HK-2 (cell line): ENCODE results near the gene S100A4.
A peak's percentile ranks its signal among the peaks of the same experiment; 100 is the strongest.
"Not testable (repeated sequence)": the region's sequence is repeated elsewhere in the genome, so short reads cannot be mapped to it uniquely, and the experiment has no call there.

Source experiments
- DNase-seq: peaks from one replicate; pipeline ENCODE4 v3.0.0-alpha.2; 2018; ENCODE audit not compliant: unreplicated experiment

Gene S100A4

DNA sequence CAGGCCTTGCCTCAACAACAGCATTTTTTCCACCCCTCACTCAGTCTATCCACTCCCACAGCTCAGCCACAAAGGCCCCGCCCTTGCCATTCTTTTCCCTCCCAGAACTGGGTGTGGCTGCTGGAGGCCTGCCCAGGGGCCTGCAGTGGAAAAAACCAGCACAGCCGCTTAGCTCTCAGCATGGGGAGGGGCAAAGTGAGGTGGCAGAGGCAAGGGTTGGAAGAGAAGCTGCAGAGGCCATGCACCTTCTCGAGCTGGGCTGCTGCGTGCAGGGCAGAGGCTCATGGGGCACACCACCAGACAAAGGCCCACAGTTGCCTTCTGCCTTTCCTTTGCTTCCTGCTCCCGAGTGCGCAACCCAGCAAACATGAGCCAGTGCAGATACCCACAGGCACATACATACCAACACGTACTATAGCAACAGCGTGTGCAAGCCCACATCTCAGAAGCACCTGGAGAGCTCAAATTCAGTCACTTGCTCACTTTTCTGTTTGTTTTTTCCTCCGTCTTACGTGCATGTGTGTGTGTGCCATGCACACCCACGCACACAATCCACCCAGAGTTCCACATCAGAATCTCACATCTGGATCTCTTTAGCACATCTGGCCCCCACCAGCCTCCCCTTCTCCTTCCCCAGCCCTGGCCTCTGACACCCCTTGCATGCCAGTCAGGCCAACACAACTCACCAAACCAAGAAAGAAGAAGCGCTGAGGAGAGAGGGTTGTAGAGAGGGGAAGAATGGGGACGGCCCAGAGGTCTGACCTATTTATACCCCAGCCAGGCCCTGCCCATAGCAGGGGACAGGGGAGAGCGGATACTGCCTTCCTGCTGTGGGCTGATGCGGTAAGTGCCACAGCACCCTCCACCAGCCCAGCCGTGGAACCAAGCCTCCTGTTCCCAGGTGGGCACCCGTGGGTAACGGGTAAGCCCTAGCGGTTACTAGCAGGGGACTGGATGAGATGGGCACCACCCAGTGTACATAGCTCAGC, at the start of gene S100A4:
Gene S100A4 (minus strand): TSS at position 740 of the 989 bp plus-strand sequence. CDS start 1,012 bp downstream, outside the sequence.
- DNase-seq, result peak; percentile 75

DNA sequence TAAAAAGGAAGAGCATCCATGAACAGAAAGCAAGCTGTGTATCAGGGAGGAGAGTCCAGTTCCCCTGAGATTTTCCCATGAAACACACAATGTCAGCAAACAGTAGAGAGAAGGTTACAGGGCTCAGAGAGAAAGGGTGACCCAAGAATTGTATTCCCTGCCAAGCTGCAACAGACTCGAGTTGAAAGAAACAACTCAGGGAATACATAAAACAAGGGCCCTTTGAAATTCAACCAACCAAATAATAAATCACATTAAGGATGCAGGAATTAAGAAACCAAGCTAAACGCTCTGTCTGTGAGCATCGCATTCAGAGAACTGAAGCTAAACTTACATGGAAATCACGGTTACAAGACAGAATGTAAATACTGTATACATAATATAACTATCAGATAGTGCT, 47.1 kb upstream of the S100A4 start:
- DNase-seq, result no peak

DNA sequence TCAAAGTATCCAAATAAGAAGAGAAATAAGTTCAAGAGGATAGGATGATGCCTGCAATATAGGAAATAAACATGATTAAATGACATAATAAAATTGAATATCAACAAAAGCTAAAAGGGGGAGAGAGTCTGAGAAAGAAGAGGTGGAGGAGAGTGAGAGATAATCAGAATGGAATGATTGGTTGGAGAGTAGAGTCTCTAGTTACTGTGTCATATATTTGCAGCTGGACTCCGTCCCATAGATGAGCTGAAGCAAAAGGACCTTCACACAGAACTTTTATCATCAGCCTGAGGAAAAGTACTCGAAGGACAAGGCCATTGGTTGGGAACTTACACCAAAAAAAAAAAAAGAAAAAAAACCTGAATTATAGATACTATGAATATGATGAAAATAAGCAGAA, 42.9 kb upstream of the S100A4 start:
- no peak for DNase-seq

DNA sequence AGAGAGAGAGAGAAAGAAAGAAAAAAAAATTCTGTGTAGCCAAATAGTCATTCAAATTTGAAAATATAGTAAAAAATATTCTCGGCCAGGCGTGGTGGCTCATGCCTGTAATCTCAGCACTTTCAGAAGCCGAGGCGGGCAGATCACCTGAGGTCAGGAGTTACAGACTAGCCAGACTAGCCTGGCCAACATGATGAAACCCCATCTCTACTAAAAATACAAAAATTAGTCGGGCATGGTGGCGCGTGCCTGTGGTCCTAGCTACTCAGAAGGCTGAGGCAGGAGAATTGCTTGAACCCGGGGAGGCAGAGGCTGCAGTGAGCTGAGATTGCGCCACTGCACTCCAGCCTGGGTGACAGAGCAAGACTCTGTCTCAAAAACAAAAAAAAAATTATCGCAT, 42.4 kb upstream of the S100A4 start:
- DNase-seq, result not testable (repeated sequence)

DNA sequence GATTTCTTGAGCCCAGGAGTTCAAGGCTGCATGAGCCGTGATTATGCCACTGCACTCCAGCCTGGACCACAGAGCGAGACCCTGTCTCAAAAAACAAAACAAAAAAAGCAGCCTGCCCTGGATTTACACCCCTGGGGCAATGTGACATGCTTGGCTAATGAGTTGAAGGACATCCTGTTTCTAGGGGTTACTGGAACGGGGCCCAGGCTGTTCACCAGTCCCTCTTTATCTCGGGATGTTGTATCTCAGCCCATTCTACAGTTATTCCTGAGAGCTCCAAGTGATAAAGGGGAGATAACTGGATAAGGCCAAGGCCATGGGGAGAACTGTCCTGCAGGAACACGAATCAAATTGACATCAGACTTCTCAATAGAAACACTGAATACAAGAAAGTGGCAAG, 41.7 kb upstream of the S100A4 start:
- DNase-seq, result no peak

DNA sequence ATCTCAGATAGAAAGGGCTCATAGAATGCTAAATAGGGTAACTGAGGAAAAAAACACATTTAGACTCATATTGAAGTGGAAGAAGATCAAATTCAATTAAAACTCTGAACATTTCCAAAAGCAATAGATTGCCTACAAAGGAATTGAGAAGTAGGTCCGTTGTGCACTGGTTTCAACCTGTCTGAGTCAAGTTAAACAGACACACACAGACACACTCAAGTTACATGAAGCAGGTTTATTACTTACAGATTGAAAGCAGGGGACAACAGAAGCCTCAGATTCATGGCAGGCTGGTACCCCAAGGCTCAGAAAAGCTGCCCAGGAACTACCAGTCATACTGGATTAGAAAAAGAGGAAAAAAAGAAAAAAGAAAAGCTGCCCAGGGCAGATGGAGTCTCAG, 40.7 kb upstream of the S100A4 start:
- DNase-seq, result no peak

DNA sequence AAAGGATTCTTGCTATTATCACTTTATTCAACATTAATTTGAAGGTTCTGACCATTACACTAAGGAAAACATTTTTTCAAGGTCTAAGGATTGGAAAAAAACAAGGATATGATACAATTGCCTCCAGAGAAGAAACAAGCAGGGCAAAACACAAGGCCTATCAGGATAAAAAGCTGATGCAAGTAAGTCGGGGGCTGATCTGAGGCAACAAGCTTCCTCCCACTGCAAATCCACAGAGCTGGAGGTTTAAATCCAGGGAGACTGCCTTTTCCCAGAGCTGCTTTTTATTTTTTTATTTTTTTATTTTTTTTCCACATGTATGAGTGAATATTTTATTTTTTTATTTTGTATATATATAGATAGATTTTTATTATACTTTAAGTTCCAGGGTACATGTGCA, 39.4 kb upstream of the S100A4 start:
- DNase-seq, result no peak

DNA sequence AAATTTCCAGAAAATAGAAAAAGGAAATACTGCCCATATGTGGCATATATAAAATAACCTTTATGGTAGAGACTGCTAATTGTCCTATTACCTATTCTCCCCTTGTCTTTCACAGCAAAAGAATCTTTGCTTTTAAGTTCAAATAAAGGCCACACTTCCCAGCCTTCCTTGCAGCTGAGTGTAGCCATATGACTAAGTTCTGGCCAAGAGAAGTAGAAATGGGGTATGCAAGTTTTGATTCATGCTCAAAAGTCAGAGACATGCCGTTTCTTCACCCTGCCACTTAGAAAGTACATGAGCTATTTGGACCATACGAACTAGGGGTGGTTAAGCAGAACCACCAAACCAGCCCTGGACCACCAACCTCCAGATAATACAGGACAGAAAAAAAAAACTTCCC, 38.4 kb upstream of the S100A4 start:
- no peak for DNase-seq

DNA sequence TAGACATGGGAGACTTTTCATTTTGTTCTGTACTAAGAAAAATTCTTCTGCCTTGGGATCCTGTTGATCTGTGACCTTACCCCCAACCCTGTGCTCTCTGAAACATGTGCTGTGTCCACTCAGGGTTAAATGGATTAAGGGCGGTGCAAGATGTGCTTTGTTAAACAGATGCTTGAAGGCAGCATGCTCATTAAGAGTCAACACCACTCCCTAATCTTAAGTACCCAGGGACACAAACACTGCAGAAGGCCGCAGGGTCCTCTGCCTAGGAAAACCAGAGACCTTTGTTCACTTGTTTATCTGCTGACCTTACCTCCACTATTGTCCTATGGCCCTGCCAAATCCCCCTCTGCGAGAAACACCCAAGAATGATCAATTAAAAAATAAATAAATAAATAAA, 37.9 kb upstream of the S100A4 start:
- DNase-seq, result not testable (repeated sequence)

DNA sequence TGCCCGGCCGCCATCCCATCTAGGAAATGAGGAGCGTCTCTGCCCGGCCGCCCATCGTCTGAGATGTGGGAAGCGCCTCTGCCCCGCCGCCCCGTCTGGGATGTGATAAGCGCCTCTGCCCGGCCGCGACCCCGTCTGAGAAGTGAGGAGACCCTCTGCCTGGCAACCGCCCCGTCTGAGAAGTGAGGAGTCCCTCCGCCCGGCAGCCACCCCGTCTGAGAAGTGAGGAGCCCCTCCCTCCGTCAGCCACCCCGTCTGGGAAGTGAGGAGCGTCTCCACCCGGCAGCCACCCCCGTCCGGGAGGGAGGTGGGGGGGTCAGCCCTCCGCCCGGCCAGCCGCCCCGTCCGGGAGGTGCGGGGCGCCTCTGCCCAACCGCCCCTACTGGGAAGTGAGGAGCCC, 37.2 kb upstream of the S100A4 start:
- not testable (repeated sequence) for DNase-seq

DNA sequence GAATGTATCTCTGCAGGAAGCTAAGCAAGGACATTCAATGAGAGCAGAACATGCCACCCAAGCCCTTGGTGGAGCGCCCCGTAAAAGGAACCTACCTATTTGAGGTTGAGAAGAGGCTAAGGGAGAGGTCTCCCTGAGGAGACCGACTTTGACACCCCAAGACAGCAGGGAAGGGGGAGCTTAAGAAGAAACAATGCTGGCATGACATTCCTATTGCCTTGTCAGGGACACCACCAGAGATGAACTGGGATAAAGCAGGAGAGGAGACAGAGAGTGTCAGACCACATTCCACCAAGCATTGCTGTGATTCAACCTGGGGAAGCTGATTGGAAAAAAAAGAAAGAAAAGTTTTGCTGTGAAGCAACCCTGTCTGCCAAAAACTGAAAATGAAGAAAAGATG, 33.3 kb upstream of the S100A4 start:
- DNase-seq, result no peak

DNA sequence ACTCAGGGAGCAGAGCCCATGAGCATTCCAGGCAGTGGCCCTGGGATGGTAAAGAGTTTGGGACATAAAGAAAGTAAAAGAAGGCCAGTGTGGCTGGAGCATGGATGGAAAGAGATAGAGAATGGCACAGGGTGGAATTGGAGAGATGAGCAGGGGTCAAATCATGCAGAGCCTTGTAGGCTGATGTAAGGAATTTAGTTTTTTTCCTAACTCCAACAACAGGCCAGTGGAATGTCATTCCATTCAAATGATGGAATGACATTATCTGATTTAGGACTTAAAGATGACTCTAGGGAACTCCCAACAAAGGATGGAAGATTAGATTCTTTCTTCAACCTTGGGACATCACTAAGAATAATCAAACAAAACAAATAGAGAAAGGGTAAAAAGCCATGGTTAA, 32.9 kb upstream of the S100A4 start:
- DNase-seq, result no peak

DNA sequence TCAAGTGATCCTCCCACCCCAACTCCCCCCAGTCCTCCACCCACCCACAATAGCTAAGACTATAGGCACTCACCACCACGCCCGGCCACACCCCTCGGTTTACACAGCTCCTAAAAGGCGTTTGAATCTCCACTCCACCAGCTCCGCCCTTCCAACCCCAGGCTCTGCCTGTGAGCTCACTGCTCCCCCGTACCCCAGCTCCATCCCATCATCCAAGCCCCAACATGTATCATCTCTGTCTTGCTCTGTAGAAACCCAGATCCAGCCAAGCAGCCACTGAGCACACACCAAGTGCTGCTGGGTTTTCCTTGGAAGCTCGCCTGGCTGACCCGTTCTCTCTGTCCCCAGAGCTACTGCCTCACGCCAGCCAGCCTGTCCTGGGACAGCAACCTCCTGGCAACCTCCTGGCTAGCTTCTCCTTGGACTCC, 32.0 kb upstream of the S100A4 start:
- no peak for DNase-seq

DNA sequence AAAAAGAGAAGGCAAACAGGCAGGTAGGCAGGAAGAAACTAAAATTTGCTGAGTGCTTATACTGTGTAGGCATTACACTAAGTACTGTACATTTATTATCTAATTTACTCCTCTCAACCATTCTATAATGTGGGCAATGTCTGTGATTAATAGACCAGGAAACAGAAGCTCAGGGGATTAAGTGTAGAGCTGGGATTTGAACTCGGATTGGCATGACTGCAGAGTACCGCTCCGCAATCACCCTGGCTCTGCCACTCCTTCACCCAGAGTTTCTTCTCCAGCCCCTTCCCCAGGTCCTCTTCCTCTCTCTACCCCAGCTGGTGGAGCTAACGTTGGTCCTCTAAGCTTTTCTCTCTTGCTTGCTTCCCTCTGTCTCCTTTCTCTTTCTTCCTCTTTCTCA, 31.5 kb upstream of the S100A4 start:
- DNase-seq, result no peak

DNA sequence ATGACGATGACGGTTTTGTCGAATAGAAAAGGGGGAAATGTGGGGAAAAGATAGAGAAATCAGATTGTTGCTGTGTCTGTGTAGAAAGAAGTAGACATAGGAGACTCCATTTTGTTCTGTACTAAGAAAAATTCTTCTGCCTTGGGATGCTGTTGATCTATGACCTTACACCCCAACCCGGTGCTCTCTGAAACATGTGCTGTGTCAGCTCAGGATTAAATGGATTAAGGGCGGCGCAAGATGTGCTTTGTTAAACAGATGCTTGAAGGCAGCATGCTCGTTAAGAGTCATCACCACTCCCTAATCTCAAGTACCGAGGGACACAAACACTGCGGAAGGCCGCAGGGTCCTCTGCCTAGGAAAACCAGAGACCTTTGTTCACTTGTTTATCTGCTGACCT, 29.9 kb upstream of the S100A4 start:
- DNase-seq, result not testable (repeated sequence)

DNA sequence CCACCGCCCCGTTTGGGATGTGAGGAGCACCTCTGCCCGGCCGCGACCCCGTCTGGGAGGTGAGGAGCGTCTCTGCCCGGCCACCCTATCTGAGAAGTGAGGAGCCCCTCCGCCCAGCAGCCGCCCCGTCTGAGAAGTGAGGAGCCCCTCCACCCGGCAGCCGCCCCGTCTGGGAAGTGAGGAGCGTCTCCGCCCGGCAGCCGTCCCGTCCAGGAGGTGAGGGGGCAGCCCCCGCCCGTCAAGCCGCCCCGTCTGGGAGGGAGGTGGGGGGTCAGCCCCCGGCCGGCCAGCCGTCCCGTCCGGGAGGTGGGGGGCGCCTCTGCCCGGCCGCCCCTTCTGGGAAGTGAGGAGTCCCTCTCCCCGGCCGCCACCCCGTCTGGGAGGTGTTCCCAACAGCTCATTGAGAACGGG, 29.5 kb upstream of the S100A4 start:
- DNase-seq, result not testable (repeated sequence)

DNA sequence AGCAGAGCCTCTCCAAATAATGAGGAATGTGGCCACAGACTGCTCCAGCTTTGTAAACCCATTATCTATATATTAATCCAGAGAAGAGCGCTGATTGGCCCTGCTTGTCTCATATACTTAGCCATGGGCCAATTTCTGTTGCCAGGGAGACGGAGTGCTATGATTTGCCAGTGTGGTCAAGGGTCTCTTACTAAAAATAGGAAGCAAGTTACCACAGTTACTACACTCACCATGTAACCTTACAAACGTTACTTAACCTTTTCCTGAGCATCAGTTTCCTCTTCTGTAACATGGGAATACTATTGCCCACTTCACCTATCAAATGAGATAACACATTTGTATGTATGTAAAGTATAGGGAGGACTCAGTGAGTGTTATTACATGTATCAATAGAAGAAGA, 27.7 kb upstream of the S100A4 start:
- DNase-seq, result no peak

DNA sequence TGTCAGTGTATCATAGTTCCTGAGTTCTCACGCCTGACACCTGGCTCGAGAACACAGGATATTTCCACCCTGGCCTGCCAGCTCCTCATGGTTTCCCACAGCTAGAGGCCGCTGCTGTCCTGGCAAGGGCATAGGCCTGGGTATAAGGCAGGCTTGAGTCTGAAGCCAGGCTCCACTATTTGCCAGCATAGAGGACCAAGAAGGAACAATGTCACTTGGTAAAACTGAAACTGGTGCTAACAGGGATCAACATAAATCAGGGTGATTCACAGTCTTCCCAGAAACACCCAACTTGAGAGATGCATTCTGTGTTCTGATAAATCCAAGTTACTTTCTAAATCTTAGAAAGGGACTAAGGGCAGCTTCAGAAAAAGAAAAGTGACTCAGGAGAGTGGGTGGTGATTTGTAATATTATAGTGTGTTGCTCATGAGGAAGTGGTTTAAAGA, 27.0 kb upstream of the S100A4 start:
- peak; percentile 78 for DNase-seq

DNA sequence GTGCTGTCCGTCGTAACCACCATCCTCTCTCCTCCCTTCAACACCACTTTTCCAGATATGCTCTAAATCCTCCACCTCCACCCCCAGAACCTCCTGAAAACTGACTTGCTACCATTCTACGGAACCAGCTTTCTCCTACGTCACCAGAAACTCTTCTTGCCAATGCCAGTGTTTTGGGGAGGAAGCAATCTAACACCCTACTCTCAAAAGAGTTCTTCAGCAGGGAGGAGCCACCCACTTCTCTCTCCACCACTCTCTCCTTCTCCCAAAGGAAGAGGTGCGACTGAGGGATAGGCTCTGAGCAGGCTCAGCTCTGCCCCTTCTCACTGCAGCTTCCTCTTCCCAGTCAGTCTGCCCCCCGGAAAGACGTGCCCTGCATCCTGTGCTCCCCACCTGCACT, 26.1 kb upstream of the S100A4 start:
- no peak for DNase-seq

DNA sequence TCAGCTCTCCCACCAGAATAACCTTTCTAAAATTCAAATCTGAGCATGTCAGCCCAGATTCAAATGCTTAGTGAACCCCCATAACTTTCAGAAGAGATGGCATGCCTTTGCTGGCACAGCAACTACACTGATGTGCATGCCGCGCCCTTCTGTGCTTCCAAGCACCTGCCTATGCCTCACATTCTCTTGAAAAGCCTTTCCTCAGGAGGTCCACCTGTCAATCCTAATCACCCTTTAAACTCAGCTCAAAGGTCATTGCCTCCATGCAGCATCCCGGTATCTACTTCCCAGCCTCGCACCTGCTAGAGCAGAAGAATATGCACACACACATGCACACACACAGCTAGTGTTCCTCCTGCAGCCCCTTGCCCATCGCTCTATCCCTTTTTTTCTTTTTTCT, 25.3 kb upstream of the S100A4 start:
- DNase-seq, result no peak

DNA sequence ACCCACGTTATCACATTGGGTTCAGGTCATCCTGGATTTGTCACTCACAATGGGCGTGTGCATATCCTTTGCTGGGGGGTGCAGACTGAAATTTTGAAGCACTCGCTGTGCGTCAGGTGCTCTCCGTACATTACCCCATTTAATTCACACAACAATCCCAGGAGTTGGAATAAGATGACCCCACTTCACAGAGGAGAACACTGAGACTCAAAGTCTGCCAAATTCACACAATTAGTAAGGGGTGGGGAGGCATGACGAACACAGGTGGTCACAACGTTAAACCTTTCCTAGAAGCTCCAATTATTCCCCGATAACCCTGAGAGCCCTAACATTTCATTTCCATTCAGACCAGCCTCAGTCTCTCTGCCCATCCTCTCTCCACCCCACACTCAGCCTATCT, 23.9 kb upstream of the S100A4 start:
- DNase-seq, result no peak

DNA sequence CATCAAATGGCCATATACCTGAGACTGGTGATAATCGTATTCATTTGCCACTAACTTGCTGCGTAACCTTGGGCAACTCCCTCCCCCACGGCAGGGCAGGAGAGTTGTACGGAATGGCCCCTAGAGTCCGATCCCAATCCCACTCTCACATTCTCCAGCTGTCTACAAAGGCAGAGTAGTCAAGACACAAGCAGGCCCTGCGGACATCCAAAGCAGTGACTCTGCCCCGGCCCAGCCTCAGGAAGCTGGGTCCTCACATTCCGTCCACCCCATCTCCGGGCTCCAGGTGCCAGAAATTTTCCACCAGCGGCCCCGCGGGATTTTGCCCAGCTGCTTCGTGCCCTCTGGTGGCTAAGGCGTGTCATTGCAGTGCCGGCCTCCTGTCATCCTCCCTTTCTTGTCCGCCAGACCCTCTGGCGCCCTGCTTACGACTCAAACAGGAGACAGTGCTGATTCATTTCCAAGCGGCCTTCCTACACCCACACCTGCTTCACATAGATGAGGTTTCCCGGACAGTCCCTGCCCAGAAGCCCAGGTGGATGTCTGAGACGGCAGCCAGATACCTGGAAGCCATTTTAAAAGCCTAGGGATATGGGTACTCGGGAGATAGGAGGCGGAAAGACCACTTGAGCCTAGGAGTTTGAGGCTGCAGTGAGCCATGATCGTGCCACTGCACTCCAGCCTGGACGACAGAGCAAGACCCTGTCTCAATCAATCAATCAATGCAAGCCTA, 22.9 kb upstream of the S100A4 start:
- peak; percentile 98 for DNase-seq
